ES-I3 (cell line): Measurements from ENCODE around the gene MCCC1.
"Not testable (repeated sequence)": the region's sequence is repeated elsewhere in the genome, so short reads cannot be mapped to it uniquely, and the experiment has no call there.

Experiments
- H3K36me3 ChIP-seq: 2 replicates; pipeline ENCODE4 v1.6.1; 2013; ENCODE audit warnings: mild to moderate bottlenecking, low read length, control low read depth, moderate library complexity; ENCODE audit not compliant: insufficient read depth
- H3K4me1 ChIP-seq: 2 replicates; pipeline ENCODE4 v1.6.1; 2013; ENCODE audit warnings: mild to moderate bottlenecking, control low read depth, low read length; ENCODE audit not compliant: insufficient read depth
- H3K9ac ChIP-seq: 2 replicates; pipeline ENCODE4 v1.6.1; 2013; ENCODE audit warnings: low read depth, mild to moderate bottlenecking, low read length, moderate library complexity
- H3K9me3 ChIP-seq: 2 replicates; pipeline ENCODE4 v1.6.1; 2013; ENCODE audit warnings: mild to moderate bottlenecking, low read length, moderate library complexity; ENCODE audit not compliant: control insufficient read depth, insufficient read depth

Gene MCCC1

GRCh38 chr3:183085634-183086390 lies 13.5 kb downstream of the MCCC1 start:
- H3K9me3 ChIP-seq, result no peaks in the 10 kb centered on the region; the same call in 1 of the 2 replicates
- H3K36me3 ChIP-seq, result peaks cover 17% of the 10 kb centered on the region
- H3K9ac ChIP-seq, result no peak overlapping the region
- H3K4me1 ChIP-seq, result no peaks in the 10 kb centered on the region

- Histone ChIP-seq H3K9me3 (peaks cover 3% of the 10 kb centered on the region), H3K4me1 (no peaks in the 10 kb centered on the region), H3K36me3 (peaks cover 13% of the 10 kb centered on the region; the same call in 1 of the 2 replicates), H3K9ac (no peak overlapping the region)
Observed at GRCh38 chr3:183082355-183082915, 16.9 kb downstream of the MCCC1 start.

GRCh38 chr3:183081459-183082183 lies 17.7 kb downstream of the MCCC1 start:
- peaks cover 13% of the 10 kb centered on the region; the same call in 1 of the 2 replicates for H3K36me3 ChIP-seq
- H3K9me3 ChIP-seq, result peaks cover 3% of the 10 kb centered on the region
- no peak overlapping the region for H3K9ac ChIP-seq
- H3K4me1 ChIP-seq, result no peaks in the 10 kb centered on the region

- peaks cover 13% of the 10 kb centered on the region; the same call in 1 of the 2 replicates for H3K36me3 ChIP-seq
- no peak overlapping the region for H3K9ac ChIP-seq
- H3K4me1 ChIP-seq, result no peaks in the 10 kb centered on the region
- peaks cover 3% of the 10 kb centered on the region for H3K9me3 ChIP-seq
Observed at GRCh38 chr3:183080628-183081027, 18.7 kb downstream of the MCCC1 start.

DNA sequence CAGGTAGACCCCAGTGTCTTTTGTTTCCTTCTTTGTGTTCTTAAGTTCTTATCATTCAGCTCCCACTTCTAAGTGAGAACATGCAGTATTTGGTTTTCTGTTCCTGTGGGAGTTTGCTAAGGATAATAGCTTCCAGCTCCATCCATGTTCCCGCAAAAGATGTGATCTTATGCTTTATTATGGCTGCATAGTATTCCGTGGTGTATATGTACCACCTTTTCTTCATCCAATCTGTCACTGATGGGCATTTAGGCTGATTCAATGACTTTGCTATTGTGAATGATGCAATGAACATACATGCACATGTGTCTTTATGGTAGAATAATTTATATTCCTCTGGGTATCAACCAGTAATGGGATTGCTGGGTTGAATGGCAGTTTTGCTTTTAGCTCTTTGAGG lies 24.4 kb downstream of the MCCC1 start:
- H3K9ac ChIP-seq, result no peak overlapping the region
- H3K9me3 ChIP-seq, result peaks cover 3% of the 10 kb centered on the region
- H3K4me1 ChIP-seq, result no peaks in the 10 kb centered on the region
- no peaks in the 10 kb centered on the region for H3K36me3 ChIP-seq

- Histone ChIP-seq H3K4me1 (no peaks in the 10 kb centered on the region), H3K9me3 (peaks cover 3% of the 10 kb centered on the region), H3K9ac (no peak overlapping the region), H3K36me3 (no peaks in the 10 kb centered on the region)
Observed at GRCh38 chr3:183074261-183074660, 25.0 kb downstream of the MCCC1 start.

- no peaks in the 10 kb centered on the region for H3K36me3 ChIP-seq
- peaks cover under 1% of the 10 kb centered on the region for H3K9me3 ChIP-seq
Observed at GRCh38 chr3:183073839-183074238, 25.5 kb downstream of the MCCC1 start.

DNA sequence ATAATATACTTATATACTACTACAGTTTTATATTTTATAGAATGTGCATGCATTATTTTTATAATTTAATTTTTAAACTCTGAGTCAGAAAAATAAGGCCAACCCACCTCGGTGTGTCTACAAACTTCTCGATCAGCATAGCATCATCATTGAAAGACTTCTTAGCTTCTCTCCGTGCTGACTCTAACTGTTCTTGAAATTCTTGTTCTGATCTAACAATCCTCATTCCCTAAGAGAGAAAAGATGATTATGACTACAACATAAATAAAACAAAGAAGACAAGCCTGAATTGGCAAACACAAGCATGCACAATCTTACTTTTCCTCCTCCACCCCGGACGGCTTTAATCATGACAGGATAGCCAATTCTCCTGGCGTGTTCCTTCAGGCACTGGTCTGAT lies 28.4 kb downstream of the MCCC1 start:
- Histone ChIP-seq H3K4me1 (no peaks in the 10 kb centered on the region), H3K9ac (no peak overlapping the region), H3K36me3 (no peaks in the 10 kb centered on the region; the same call in 1 of the 2 replicates), H3K9me3 (no peaks in the 10 kb centered on the region)

More at GRCh38 chr3:183073839-183074238, 25.5 kb downstream of the MCCC1 start:
- Histone ChIP-seq H3K4me1 (no peaks in the 10 kb centered on the region), H3K9ac (no peak overlapping the region)

DNA sequence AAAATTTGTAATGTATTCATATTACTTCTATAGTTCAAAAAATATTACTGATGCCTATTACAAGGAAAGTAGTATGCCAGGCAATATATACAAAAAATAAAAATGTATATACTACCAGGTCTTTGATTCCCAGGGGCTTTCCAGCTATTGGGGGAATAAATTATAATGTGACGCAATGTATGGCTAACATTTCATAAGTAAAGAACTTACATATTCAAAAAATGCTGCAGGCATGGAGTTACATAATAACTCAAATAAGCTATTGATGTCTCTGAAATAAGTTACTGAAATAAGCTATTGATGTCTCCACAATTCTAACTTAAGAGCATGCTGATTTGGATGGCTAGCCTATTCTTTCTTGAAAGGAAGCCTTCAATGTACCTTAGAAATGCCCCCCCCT lies 30.2 kb downstream of the MCCC1 start:
- Histone ChIP-seq H3K9ac (no peak overlapping the region), H3K36me3 (no peaks in the 10 kb centered on the region; the same call in 1 of the 2 replicates), H3K9me3 (no peaks in the 10 kb centered on the region), H3K4me1 (no peaks in the 10 kb centered on the region)

GRCh38 chr3:183066891-183067290 lies 32.4 kb downstream of the MCCC1 start:
- not testable (repeated sequence) for H3K9ac ChIP-seq, H3K4me1 ChIP-seq, H3K36me3 ChIP-seq, H3K9me3 ChIP-seq

DNA sequence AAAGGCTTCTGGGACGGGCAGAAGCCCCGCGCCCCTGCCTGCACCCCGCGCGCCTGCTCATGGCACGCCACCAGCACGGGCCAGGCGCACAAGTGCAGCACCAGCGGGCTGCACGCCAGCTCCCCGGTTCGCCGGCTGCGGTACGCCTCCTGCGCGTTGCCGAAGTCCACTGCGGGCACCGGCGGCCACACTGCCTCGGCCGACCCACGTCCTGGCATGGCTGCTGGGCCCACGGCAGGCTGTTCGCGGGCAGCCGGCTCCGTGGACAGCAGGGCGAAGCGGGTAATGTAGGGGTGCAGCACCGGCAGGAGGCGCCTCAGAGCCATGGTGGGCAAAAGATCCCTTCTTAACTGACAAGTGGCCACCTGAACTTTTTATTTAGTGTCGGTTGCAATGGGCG lies 34.8 kb downstream of the MCCC1 start:
- Histone ChIP-seq H3K9me3 (no peaks in the 10 kb centered on the region), H3K4me1 (no peaks in the 10 kb centered on the region), H3K9ac (no peak overlapping the region), H3K36me3 (no peaks in the 10 kb centered on the region; the same call in 1 of the 2 replicates)

DNA sequence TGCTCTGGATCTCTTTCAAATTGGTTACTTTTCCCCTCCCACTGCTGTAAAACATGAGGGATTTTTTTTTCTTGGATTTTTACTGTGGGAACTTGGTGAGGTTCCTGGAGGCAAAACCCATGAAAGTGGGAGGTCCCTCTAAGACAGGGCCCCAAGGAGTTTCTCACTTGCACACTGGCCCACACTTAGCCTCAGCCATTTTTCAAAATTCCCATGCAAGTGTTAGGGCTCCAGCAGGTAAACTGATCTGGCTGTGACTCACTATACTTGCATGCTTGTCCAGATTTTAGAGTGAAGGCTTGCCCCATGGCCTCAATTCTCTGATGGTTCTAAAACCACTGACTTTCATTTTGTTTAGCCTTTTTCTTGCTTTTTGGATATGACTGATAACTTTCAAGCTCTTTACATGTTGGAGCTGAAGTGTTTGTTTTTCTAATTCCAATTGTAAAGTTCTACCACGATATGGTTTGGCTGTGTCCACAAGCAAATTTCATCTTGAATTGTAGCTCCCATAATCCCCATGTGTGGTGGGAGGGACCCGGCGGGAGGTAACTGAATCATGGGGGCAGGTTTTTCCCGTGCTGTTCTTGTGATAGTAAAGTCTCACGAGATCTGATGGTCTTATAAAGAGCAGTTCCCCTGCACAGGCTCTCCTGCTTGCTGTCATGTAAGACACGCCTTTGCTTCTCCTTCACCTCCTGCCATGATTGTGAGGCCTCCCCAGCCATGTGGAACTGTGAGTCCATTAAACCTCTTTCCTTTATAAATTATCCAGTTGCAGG lies 37.7 kb downstream of the MCCC1 start:
- H3K9ac ChIP-seq, result no peak overlapping the region
- H3K36me3 ChIP-seq, result no peaks in the 10 kb centered on the region; the same call in 1 of the 2 replicates
- no peaks in the 10 kb centered on the region for H3K4me1 ChIP-seq
- no peaks in the 10 kb centered on the region for H3K9me3 ChIP-seq

DNA sequence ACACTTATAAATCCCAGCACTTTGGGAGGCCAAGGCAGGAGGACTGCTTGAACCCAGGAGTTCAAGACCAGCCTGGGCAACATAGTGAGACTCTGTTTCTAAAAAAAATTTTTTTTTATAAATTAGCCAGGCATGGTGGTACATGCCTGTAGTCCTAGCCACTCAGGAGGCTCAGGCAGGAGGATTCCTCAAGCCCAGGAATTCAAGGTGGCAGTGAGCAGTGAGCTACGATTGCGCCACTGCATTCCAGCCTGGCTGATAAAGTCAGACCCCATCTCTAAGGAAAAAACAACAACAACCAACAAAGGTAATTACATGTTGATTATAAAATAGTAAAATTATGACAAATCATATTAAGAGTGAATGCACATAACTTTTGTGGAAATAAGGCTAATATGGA lies 40.9 kb downstream of the MCCC1 start:
- Histone ChIP-seq H3K36me3 (no peaks in the 10 kb centered on the region), H3K9me3 (no peaks in the 10 kb centered on the region), H3K4me1 (no peaks in the 10 kb centered on the region), H3K9ac (no peak overlapping the region)

DNA sequence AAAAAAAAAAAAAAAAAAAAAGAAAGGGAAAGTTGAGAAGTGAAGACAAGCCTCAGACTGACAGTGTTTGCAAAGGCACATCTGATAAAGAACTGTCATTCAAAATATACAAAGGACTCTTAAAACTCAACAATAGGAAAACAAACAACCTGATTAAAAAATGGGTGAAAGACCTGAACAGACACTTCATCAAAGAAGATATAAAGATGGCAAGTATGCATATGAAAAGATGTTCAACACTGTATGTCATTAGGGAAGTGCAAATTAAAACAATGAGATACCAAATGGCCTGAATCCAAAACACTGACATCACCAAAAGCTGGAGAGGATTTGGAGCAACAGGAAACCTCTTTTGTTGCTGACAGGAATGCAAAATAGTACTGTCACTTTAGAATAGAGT lies 48.6 kb downstream of the MCCC1 start:
- Histone ChIP-seq H3K4me1 (no peaks in the 10 kb centered on the region), H3K9me3 (0 out of 2 replicates have a peak, but pooled peaks cover 2% of the 10 kb centered on the region), H3K36me3 (peaks cover 3% of the 10 kb centered on the region), H3K9ac (no peak overlapping the region)
